Activated naive CD8-positive, alpha-beta T cell treated with anti-CD3 and anti-CD28 coated beads for 36 hours (primary cell): ENCODE data around the gene NAA80. TPM values are rescaled to one million over a fixed set of nuclear protein-coding genes. Genes with fewer than 3 reads are reported as not detected.
"Not testable (repeated sequence)": the region's sequence is repeated elsewhere in the genome, so short reads cannot be mapped to it uniquely, and the experiment has no call there.

Experiments
- DNase-seq: peaks from one replicate; pipeline ENCODE4 v3.0.0; 2021
- H3K27ac Mint-ChIP-seq: one replicate; pipeline ENCODE4 v1.8.0; 2022; ENCODE audit warnings: mild to moderate bottlenecking, moderate library complexity, mixed read lengths
- H3K27me3 Mint-ChIP-seq: one replicate; pipeline ENCODE4 v1.8.0; 2022; ENCODE audit warnings: mild to moderate bottlenecking, mixed read lengths
- H3K36me3 Mint-ChIP-seq: one replicate; pipeline ENCODE4 v1.8.0; 2021; ENCODE audit warnings: mild to moderate bottlenecking, mixed read lengths
- H3K4me1 Mint-ChIP-seq: one replicate; pipeline ENCODE4 v1.8.0; 2021; ENCODE audit warnings: mixed read lengths
- H3K4me3 Mint-ChIP-seq: one replicate; pipeline ENCODE4 v1.8.0; 2022; ENCODE audit warnings: mild to moderate bottlenecking, moderate library complexity, mixed read lengths
- H3K9me3 Mint-ChIP-seq: one replicate; pipeline ENCODE4 v1.8.0; 2022; ENCODE audit warnings: mixed read lengths
- total RNA-seq, 2 experiments: library from RNA; stranded (reverse); gene quantifications; one replicate each; pipeline ENCODE4 v1.2.3, GENCODE V29; 2021

The NAA80 gene
- total RNA-seq, 2 experiments from 2014 or later: 16.3 to 16.7 TPM

DNA sequence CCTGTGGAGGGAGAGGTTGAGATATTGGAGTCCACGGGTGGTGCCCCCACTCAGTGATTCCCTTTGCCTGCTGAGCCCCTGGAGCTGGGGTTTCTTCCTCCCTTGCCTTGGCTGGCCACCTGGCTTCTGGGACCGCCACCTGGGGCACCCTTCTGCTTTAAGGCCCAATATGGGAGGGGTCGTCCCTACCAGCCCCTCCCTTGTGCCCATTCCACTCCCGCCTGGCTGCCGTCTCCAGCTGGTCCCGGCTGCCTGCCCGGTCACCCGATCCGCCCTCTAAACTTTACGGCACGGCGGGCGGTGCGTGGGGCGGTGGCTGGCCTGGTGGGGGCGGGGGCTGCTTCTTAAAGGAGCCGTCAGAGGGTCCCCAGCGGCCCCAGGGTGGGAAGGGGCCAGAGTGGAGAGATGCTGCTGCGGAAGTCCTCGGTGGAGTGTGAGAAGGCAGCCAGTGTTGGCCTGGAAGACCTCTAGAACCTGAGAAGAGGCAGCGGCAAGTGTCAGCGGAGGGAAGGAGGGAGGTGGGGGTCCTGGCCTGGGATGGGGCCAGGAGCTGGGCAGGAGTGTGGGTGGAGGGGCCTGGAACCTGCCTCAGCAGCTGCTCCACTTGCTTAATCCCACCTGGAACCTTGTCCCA is 31.8 kb downstream of the NAA80 start:
- Mint-ChIP-seq H3K27me3 (peaks cover 26% of the 10 kb centered on the region), H3K4me3 (no peak overlapping the region), H3K4me1 (peaks cover 7% of the 10 kb centered on the region), H3K36me3 (no peaks in the 10 kb centered on the region), H3K9me3 (no peaks in the 10 kb centered on the region), H3K27ac (no peak overlapping the region)
- no peak for DNase-seq

DNA sequence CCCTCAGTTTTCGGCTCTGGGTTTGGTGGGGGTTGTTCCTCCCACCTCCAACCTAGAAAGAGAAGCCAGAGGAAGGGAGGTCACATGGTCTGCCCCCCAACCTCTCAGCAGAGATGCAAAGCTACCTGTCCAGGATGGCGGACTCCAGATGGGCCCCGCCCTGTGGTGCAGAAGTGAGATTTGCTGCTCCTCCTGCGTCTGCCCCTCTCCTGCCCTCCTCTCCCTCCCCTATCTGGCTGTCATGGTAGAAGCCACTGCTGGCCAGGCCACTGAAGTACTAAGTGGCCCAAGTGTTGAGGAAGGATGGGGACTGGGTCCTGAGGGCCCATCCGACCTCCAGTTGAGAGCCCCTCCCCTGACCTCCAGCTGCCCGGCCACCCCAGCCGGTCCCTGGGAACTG is 32.4 kb downstream of the NAA80 start:
- no peaks in the 10 kb centered on the region for H3K36me3 Mint-ChIP-seq
- no peaks in the 10 kb centered on the region for H3K9me3 Mint-ChIP-seq
- H3K4me3 Mint-ChIP-seq: no peak overlapping the region
- no peak overlapping the region for H3K27ac Mint-ChIP-seq
- H3K4me1 Mint-ChIP-seq: peaks cover 4% of the 10 kb centered on the region
- no peak for DNase-seq
- H3K27me3 Mint-ChIP-seq: peaks cover 26% of the 10 kb centered on the region

DNA sequence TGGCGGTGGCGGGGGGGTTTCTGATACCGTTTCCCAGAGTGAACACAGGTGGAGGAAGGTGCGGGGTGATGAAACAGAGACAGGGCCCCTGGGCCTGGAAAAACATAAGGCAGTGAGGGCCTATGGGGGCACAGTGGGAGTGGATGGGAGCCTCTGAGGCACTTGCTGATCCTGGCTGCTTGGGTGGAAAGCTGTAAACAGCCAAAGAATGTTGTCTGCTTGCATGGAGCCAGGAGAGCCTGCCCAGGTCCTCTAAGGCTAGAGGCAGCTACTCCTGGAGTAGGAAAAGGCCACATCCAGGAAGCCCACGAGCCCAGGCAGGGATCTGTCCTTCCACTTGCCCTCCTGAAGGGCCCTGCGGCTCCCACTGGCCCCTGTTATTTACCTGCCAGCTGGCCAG is 33.2 kb downstream of the NAA80 start:
- no peak overlapping the region for H3K27ac Mint-ChIP-seq
- no peak overlapping the region for H3K4me3 Mint-ChIP-seq
- peaks cover 20% of the 10 kb centered on the region for H3K27me3 Mint-ChIP-seq
- no peak for DNase-seq
- H3K36me3 Mint-ChIP-seq: no peaks in the 10 kb centered on the region
- H3K9me3 Mint-ChIP-seq: no peaks in the 10 kb centered on the region
- H3K4me1 Mint-ChIP-seq: no peaks in the 10 kb centered on the region

DNA sequence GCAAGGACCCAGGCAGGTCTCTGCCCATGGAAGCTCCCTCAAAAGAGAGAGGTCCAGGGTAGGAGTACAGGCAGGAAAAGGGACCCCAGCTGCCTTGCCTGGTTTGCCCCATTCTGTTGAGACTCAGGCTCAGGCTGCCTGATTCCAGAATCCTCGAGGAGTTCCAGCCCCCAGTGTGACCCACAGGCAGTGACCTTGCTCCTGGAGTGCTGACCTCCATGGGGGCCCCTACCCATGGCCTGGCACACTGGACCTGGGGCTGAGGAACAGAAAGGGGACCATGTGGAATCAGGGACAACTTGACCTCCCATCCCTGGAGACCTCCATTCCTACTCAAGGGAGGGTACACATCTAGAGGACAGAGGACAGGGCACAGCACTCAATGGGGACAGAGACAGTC is 33.6 kb downstream of the NAA80 start:
- Mint-ChIP-seq H3K9me3 (no peaks in the 10 kb centered on the region), H3K4me1 (no peaks in the 10 kb centered on the region), H3K27me3 (peaks cover 20% of the 10 kb centered on the region), H3K36me3 (no peaks in the 10 kb centered on the region), H3K4me3 (no peak overlapping the region), H3K27ac (no peak overlapping the region)
- DNase-seq: no peak

DNA sequence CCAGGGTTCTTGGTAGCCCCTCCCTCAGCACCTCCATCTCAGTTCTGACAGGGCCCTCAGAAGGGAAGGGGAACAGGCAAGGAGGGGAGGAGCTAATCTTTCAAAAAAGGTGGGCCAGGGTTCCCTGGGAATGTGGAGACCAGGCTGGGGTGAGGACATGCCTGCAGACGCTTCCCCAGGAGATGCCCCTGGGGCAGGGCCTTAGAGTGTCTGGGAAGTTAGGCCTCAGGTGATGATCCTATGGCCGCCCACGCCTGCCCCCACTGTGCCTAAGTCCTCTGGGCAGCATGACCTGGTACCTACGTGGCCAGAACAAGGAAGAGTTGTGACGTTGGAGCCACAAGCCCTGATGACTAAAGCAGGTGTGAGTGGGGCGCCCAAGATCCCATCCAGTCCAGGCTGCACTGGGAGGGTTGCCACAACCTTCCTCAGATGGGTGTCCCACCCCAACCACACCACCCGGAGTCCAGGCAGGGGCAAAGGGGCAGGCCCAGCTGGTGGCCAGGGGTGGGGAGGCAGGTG is 34.2 kb downstream of the NAA80 start:
- no peak overlapping the region for H3K27ac Mint-ChIP-seq
- H3K27me3 Mint-ChIP-seq: peaks cover 20% of the 10 kb centered on the region
- no peaks in the 10 kb centered on the region for H3K36me3 Mint-ChIP-seq
- no peak overlapping the region for H3K4me3 Mint-ChIP-seq
- no peaks in the 10 kb centered on the region for H3K4me1 Mint-ChIP-seq
- DNase-seq: no peak
- H3K9me3 Mint-ChIP-seq: no peaks in the 10 kb centered on the region

DNA sequence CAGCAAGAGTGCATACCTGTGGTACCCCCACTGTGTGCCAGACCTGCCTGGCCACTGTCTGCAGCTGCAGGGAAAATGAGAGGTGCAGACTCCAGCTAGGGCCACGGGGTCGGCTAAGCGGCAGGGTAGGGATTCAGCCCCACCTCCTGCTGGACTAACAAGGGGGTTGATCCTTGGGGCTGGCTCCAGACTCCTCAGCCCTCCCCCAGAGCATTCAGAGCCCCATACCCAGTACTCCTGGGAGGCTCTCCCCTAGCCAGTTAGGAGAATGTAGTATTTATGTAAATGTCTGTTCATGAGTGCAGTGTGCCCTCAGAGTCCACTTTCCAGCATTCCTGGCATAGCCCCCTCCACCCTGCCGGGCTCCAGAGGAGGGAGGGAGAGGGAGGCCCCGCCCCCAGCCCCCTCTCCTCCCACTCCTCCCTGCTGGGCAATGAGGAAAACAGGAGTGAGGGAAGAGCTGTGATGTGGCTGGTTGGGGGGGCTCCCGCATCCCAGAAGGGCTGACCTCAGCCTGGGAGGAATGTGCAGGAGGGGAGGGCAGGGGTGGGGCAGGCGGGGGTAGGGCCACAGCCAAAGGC is 34.7 kb downstream of the NAA80 start:
- Mint-ChIP-seq H3K27me3 (peaks cover 20% of the 10 kb centered on the region), H3K9me3 (no peaks in the 10 kb centered on the region), H3K27ac (no peak overlapping the region), H3K4me1 (peaks cover 3% of the 10 kb centered on the region), H3K4me3 (no peak overlapping the region), H3K36me3 (no peaks in the 10 kb centered on the region)
- DNase-seq: no peak

DNA sequence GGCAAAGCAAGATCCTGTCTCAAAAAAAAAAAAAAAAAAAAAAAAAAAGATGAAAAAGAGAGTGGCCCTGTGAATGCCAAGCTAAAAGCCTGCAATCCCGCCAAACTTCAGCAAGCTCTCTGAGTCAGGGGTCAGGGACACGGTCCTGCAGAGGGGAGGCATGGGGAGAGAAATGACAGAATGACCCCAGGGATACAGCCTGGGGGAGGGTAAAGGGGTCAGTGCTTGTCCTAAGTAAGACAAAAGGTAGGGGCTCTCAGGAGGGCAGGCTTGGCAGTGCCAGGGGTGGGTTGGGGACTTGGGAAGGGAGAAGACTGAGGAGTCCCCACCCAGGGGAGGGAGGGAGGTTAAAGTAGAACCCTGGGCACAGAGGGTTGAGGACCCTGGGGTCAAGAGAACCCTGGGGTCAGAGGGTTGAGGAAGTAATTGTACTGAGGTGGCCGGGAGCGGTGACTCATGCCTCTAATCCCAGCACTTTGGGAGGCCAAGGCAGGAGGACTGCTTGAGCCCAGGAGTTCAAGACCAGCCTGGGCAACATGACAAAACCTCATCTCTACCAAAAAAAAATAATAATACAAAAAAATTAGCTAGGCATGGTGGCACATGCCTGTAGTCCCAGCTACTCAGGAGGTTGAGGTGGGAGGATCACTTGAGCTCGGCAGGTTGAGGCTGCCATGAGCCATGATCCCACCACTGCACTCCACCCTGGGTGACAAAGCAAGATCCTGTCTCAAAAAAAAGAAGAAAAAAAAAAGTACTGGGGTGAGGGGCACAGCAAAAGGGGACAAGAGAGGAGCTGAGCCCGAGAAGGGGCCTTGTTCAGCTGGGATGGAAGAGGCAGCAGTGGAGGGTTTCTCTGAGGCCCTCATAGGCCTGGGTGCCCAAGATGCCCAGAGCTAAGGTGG is 35.5 kb downstream of the NAA80 start:
- no peak overlapping the region for H3K27ac Mint-ChIP-seq
- no peaks in the 10 kb centered on the region for H3K9me3 Mint-ChIP-seq
- peaks cover 3% of the 10 kb centered on the region for H3K4me1 Mint-ChIP-seq
- H3K27me3 Mint-ChIP-seq: peaks cover 20% of the 10 kb centered on the region
- no peak for DNase-seq
- no peaks in the 10 kb centered on the region for H3K36me3 Mint-ChIP-seq
- no peak overlapping the region for H3K4me3 Mint-ChIP-seq

DNA sequence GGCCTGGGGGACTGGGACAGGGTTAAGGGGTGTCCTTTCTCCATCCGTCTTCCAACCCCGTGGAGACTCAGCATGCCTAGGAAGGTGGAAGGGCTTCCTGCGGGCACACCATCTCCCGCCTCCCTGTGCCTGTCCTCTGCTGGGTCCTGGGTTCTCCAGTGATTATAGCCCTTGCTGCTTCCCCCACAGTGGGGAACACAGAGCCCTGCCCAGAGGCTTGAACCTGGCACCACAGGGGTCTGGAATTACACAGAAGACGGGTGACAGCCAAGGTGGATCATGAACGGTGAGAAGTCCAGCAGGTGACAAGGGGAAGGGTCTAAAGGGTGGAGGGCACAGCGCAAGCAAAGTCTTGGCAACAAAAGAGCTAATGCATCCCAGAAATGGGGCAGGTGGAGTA is 36.4 kb downstream of the NAA80 start:
- no peak overlapping the region for H3K27ac Mint-ChIP-seq
- peaks cover 4% of the 10 kb centered on the region for H3K36me3 Mint-ChIP-seq
- no peak for DNase-seq
- peaks cover 3% of the 10 kb centered on the region for H3K4me1 Mint-ChIP-seq
- H3K27me3 Mint-ChIP-seq: peaks cover 14% of the 10 kb centered on the region
- no peak overlapping the region for H3K4me3 Mint-ChIP-seq
- no peaks in the 10 kb centered on the region for H3K9me3 Mint-ChIP-seq

DNA sequence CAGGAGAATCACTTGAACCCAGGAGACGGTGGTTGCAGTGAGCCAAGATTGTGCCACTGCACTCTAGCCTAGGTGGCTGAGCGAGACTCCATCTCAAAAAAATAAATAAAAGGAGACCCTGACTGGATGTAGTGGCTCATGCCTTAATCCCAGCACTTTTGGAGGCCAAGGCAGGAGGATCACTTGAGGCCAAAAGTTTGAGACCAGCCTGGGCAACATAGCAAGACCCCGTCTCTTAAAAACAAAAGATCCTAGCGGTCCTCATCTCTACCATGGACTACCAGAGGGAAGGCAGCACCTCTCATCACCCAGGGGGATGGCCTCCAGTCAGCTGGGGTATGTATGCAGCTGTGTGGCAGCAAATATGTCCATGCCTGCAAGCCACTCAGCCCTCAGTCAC is 37.0 kb downstream of the NAA80 start:
- H3K4me3 Mint-ChIP-seq, H3K4me1 Mint-ChIP-seq, H3K27ac Mint-ChIP-seq, H3K36me3 Mint-ChIP-seq, H3K9me3 Mint-ChIP-seq, DNase-seq: not testable (repeated sequence)
- peaks cover 11% of the 10 kb centered on the region for H3K27me3 Mint-ChIP-seq

DNA sequence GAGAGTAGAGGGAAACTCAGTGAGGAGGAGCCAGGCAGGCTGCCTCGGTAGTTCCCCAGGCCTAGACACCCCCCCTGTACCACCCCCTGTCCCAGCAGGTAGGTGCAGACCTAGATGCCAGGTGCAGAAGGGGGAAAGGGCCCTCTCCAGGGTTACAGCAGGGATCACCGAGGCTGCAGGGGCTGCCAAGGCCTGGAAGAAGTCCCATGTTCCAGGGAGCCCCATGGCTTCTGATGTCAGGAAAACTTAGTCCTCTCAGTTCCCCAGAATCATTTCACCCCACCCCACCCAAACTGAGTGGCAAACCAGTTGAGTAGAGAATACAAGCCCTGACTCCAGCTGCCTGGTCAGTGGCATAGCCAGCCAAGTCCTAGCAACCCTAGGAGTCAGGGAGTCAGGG is 37.7 kb downstream of the NAA80 start:
- no peak for DNase-seq
- Mint-ChIP-seq H3K27ac (no peak overlapping the region), H3K9me3 (no peaks in the 10 kb centered on the region), H3K4me3 (no peak overlapping the region), H3K27me3 (peaks cover 5% of the 10 kb centered on the region), H3K36me3 (peaks cover 15% of the 10 kb centered on the region), H3K4me1 (peaks cover 3% of the 10 kb centered on the region)

DNA sequence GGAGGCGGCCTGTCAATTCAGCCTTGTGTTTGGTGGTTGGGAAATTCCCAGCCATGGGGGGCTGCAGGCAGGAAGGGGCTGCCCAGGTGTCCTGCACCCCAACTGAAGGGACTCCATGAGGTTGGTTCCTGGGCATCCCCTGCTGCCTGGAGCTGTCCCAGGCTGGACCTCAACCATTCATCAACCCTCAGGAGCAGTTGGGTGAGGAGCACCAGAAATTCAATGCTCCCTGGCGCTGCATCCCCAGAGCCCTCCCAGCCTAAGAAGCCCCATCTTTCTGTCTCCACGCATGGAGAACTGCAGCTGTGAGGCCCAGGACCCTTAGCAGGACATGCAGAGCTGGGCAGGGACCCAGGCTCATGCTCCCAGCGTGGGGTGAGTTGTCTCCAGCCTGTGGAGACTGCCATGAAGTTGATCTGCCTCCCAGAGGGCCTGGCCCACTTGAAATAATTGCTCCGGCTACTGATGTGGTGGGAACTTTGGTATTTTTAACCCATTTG is 38.2 kb downstream of the NAA80 start:
- Mint-ChIP-seq H3K4me1 (peaks cover 3% of the 10 kb centered on the region), H3K4me3 (peak overlapping the region; percentile 66), H3K27me3 (peaks cover 4% of the 10 kb centered on the region), H3K9me3 (no peaks in the 10 kb centered on the region), H3K27ac (no peak overlapping the region), H3K36me3 (peaks cover 16% of the 10 kb centered on the region)
- DNase-seq: no peak

DNA sequence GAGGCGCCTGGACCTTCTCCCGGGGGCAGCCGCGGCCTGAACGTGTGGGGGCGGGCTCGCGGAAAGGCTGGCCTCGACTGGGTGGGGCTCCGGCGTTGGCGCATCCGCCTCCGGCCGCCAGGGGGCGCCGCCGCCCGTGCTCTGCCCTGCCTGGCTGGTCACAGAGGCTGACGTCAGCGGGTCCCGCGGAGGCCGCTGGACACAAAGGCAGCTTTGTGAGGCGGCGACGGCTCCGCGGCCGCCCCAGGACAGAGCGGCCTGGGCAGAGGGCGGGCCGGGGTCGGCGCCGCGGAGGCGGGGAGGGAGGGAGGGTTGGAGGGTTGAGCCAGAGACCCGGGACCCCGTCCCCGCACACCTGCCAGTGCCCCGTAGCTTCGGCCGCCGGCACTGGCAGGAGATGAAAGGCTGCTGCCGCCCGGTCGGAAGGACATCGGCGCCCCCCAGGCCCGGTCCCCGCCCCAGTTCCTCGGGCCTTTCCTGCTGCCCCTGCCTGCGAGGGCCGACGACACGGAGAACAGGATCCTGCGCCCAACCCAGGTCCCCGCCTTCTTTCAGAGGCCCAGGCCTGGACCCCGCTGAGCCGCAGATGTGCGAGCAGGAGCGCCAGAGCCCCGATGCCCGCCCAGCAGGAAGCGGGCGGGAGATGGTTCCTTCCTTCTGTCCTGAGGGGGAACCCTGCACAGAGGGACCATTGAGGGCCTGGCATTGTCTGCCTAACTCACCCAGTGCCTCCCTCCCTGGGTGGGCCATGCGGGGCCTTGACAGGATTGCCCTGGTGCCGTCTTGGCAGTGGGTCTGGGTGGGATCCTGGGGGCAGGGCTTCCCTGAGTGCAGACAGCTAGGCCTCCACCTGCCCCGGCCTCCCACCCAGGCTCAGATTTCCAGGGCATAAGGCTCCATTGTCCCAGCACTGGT is 38.9 kb downstream of the NAA80 start:
- peak overlapping the region; percentile 76 for H3K4me3 Mint-ChIP-seq
- no peaks in the 10 kb centered on the region for H3K9me3 Mint-ChIP-seq
- peak; percentile 92 for DNase-seq
- H3K36me3 Mint-ChIP-seq: peaks cover 16% of the 10 kb centered on the region
- no peaks in the 10 kb centered on the region for H3K27me3 Mint-ChIP-seq
- peaks cover 3% of the 10 kb centered on the region for H3K4me1 Mint-ChIP-seq
- H3K27ac Mint-ChIP-seq: peak overlapping the region; percentile 81

DNA sequence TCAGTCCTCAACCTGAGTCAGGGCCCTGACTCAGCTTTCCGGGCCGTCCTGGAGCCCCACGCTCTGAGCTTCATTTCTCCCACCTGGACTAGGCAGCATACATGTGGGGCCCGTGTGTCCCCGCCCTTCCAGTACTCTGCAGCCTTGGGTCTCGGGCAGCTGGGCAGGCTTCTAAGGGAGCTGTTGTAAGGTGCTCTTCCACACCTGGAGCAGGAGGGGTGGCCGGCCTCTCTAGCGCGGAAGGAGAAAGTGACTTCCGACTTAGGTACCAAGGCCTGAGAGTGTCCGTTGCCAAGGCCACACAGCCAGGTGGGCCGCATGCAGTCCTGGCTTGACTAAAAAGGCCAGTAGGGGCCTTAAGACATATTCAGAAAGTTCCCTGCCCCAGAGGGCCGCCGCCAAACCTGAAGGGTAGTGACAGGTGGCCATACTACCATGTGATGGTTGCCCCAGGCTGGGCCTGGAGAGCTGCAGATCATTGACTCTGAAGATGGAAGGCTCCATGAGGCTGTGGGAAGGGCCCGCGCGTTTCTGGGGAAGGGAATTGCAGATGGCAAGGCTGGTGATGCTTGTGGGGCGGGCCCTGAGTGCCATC is 39.7 kb downstream of the NAA80 start:
- Mint-ChIP-seq H3K4me3 (peak overlapping the region; percentile 76), H3K36me3 (peaks cover 16% of the 10 kb centered on the region), H3K4me1 (peaks cover 3% of the 10 kb centered on the region), H3K27me3 (no peaks in the 10 kb centered on the region), H3K9me3 (no peaks in the 10 kb centered on the region), H3K27ac (peak overlapping the region; percentile 81)
- no peak for DNase-seq

DNA sequence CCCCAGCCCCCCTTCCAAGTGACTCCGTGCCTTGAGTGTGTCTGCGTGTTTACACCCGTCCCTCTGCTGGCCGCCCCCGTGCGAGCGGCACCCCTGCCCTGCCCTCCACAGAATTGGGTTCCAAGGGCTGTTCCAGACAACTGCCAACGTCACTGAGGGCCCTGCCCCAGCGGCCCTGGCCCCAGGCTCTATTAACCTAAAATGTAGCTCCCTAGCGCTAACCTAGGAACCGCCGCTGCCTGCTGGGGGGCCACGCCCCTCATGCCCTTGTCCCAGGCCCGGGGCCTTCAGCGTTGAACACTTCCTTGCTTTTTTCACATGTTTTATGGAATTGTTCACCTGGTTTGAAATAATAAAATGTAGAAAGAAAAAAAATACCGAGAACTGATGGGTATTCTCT is 40.2 kb downstream of the NAA80 start:
- DNase-seq: no peak
- Mint-ChIP-seq H3K9me3 (no peaks in the 10 kb centered on the region), H3K36me3 (peaks cover 16% of the 10 kb centered on the region), H3K27me3 (no peaks in the 10 kb centered on the region), H3K27ac (no peak overlapping the region), H3K4me3 (no peak overlapping the region), H3K4me1 (peaks cover 3% of the 10 kb centered on the region)
